Left lung (tissue), 10 donors: Measurements from ENCODE around the gene SFSWAP. TPM values are rescaled to one million over a fixed set of nuclear protein-coding genes. Genes with fewer than 3 reads are reported as not detected.

Experiments used
- ATAC-seq: fragments of 200-7000 bp; cut with Tn5 transposase; one replicate; pipeline ENCODE4 v1.9.1; 2020; ENCODE audit warnings: moderate library complexity
- DNase-seq, 4 donors: peaks; one replicate each; pipeline ENCODE4 v3.0.0-alpha.2; 2013 to 2020
- H3K27ac ChIP-seq, 2 donors: fragments of 200-600 bp; sonication (generic) in 1 of 2; one replicate each; pipeline versions ENCODE4 v1.5.0 to v1.8.0; 2020 to 2021
- H3K27me3 ChIP-seq, 2 donors: fragments of 200-600 bp; sonication (generic) in 1 of 2; one replicate each; pipeline versions ENCODE4 v1.5.0 to v1.8.0; 2020 to 2021
- H3K36me3 ChIP-seq, 2 donors: fragments of 200-600 bp; sonication (generic) in 1 of 2; one replicate each; pipeline versions ENCODE4 v1.5.0 to v1.8.0; 2020 to 2021
- H3K4me1 ChIP-seq, 2 donors: fragments of 200-600 bp; one replicate each; pipeline ENCODE4 v1.8.0; 2021
- H3K4me3 ChIP-seq, 2 donors: fragments of 200-600 bp; sonication (generic) in 1 of 2; one replicate each; pipeline versions ENCODE4 v1.5.0 to v1.8.0; 2020 to 2021; ENCODE audit warnings: mild to moderate bottlenecking in 1 of 2
- H3K9me3 ChIP-seq, 2 donors: fragments of 200-600 bp; sonication (generic) in 1 of 2; one replicate each; pipeline versions ENCODE4 v1.5.0 to v1.8.0; 2020 to 2021
- intact Hi-C, 2 donors: fragments of 100-400 bp; cut with DNase I; formaldehyde crosslinking; loops; one replicate each; pipeline versions ENCODE4 v1.11.2 to v1.14.2; 2022
- polyA plus RNA-seq, 6 donors: library from polyadenylated mRNA; unstranded; fragments of 120-200 nt; gene quantifications; one replicate each; pipeline ENCODE4 v1.2.1, GENCODE V29; 2013; ENCODE audit not compliant: insufficient read length in 6 of 6
- total RNA-seq, 2 donors: library from RNA; stranded (reverse); fragmentation: NEBNext Ultra II Directional; extraction: Animal tissue kit (Norgen Biotek cat#: 25700); gene quantifications; one replicate each; pipeline ENCODE4 v1.2.1, GENCODE V29; 2021
- TF ChIP-seq, protein P1 (sequence below), 2 donors: fragments of 200-600 bp; sonication (generic) in 1 of 2; IDR thresholded peaks; one replicate each; pipeline versions ENCODE4 v1.5.0 to v1.8.0; 2021; ENCODE audit warnings: antibody characterized with exemption in 2 of 2
- donor health status: DM: no; HTN: yes; CAD: no.
- donor health status: DM: no; HTN: no; CAD: no.

Gene SFSWAP
- total and polyA plus RNA-seq, 8 donors: 26.0 to 68.8 (median 50.8) TPM

DNA sequence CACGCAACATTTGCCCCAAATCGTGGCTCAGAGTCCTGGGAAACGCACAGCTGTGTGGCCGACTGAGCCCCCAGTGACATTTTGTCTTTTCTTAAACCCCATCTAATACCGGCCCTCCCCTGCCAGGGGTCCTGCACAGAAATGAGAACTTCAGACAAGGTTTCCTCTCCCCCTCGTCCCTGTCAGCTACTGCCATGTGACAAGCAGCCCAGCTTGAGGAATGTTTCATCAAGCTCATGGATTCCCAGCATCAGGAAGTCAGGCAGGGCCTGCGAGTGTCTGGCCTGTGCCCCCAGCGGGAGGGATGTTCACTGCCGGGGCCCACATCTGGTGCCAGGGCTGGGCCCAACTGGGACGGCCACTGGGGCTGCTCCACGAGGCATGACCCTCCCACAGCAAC lies 133.2 kb downstream of the SFSWAP start:
- ATAC-seq (no peak), DNase-seq (no peak)
- Histone ChIP-seq H3K9me3 (no peaks in the 10 kb centered on the region), H3K36me3 (peaks cover 0 to 18% of the 10 kb centered on the region in 2 donors), H3K27ac (no peak overlapping the region), H3K4me1 (no peaks in the 10 kb centered on the region), H3K27me3 (no peaks in the 10 kb centered on the region), H3K4me3 (no peak overlapping the region)
- intact Hi-C loops: no loop called here
- TF ChIP-seq, protein P1, sequence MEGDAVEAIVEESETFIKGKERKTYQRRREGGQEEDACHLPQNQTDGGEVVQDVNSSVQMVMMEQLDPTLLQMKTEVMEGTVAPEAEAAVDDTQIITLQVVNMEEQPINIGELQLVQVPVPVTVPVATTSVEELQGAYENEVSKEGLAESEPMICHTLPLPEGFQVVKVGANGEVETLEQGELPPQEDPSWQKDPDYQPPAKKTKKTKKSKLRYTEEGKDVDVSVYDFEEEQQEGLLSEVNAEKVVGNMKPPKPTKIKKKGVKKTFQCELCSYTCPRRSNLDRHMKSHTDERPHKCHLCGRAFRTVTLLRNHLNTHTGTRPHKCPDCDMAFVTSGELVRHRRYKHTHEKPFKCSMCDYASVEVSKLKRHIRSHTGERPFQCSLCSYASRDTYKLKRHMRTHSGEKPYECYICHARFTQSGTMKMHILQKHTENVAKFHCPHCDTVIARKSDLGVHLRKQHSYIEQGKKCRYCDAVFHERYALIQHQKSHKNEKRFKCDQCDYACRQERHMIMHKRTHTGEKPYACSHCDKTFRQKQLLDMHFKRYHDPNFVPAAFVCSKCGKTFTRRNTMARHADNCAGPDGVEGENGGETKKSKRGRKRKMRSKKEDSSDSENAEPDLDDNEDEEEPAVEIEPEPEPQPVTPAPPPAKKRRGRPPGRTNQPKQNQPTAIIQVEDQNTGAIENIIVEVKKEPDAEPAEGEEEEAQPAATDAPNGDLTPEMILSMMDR (IDR thresholded peaks at IDR 0.05): no peak

DNA sequence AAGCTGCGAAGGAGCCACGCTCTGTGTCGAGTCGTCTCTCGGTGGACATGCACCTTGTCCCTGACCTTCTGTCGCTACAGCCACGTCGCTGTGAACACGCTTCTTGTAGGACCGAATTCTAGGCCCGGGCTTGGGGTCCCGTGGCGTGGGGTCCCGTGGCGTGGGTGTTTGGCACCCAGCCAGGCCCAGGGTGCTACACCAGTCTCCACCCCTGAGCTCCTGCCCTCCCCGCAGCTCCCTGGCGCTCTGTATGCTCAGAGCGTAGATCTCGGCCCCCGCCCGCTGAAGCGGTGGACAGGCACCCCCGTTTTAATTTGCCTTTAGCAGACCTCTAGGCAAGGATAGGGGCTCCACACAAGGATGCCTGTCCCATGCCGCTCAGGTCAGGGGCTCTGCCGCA lies 133.8 kb downstream of the SFSWAP start:
- DNase-seq (no peak), ATAC-seq (no peak)
- intact Hi-C loops: no loop called here
- Histone ChIP-seq H3K36me3 (peaks cover 0 to 18% of the 10 kb centered on the region in 2 donors), H3K4me1 (no peaks in the 10 kb centered on the region), H3K27me3 (no peaks in the 10 kb centered on the region), H3K4me3 (no peak overlapping the region), H3K9me3 (no peaks in the 10 kb centered on the region), H3K27ac (no peak overlapping the region)
- TF ChIP-seq, protein P1 (IDR thresholded peaks at IDR 0.05): no peak

DNA sequence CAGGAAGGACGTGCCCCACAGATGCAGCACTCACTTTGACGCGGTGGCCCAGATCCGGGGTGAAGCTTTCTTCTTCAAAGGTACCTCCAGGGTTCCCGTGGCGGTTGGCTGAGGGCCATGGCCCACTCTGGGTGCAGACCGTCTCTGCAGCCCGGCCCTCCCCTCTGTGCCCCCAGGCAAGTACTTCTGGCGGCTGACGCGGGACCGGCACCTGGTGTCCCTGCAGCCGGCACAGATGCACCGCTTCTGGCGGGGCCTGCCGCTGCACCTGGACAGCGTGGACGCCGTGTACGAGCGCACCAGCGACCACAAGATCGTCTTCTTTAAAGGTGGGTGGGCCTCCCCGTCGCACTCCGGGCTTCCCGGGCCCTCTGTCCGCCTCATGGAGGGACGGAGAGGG lies 134.2 kb downstream of the SFSWAP start:
- H3K9me3 ChIP-seq: no peaks in the 10 kb centered on the region
- DNase-seq: no peak
- H3K27ac ChIP-seq: no peak overlapping the region

DNA sequence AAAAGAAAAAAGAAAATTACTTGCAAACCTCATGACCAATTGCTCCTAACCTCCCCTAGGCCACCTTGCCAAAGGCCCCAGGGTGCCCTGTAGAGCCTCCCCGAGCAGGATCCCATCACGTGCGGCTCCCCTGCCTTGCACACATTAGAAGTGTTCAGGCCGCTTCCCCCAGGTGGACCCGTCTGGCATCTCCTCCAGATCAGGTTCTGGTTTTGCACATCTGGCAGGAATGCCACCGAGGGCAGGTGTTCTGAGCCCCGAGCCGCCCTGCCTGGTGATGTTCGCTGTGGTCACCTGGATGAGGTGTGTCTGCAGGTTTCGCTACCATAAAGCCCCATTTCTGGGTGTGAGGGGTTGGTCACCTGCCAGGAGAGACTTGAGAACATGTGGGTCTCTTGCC lies 136.6 kb downstream of the SFSWAP start:
- H3K9me3 ChIP-seq: no peaks in the 10 kb centered on the region
- H3K4me1 ChIP-seq: peaks cover 0 to 3% of the 10 kb centered on the region in 2 donors
- H3K36me3 ChIP-seq: peaks cover 0 to 18% of the 10 kb centered on the region in 2 donors
- peaks cover 0 to 16% of the 10 kb centered on the region in 2 donors for H3K27me3 ChIP-seq
- TF ChIP-seq, protein P1 (IDR thresholded peaks at IDR 0.05): no peak
- no peak for ATAC-seq
- intact Hi-C loops: no loop called here
- DNase-seq: no peak
- H3K4me3 ChIP-seq: no peak overlapping the region
- H3K27ac ChIP-seq: no peak overlapping the region

More for the DNA sequence above, 134.2 kb downstream of the SFSWAP start:
- Histone ChIP-seq H3K4me1 (no peaks in the 10 kb centered on the region), H3K27me3 (no peaks in the 10 kb centered on the region), H3K36me3 (peaks cover 0 to 18% of the 10 kb centered on the region in 2 donors), H3K4me3 (no peak overlapping the region)
- TF ChIP-seq, protein P1 (IDR thresholded peaks at IDR 0.05): no peak
- intact Hi-C loops: no loop called here
- ATAC-seq: no peak

DNA sequence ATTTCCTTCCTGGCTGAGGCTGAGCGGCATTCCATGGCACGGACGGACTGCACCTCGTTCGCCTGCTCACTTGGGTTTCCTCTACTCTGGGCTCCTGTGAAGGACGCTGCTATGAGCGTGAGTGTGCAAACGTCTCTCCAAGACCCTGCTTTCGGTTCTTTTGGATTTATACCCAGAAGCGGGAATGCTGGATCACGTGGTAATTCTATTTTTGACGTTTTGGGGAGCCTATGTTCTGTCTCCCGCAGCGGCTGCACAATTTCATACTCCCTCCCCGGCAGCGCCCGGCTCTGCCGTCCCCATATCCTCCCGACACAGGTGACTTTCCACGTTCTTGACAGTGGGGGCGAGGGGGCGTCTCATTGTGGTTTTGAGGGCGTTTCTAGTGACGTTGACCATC lies 137.9 kb downstream of the SFSWAP start:
- ATAC-seq (no peak), DNase-seq (no peak)
- TF ChIP-seq, protein P1 (IDR thresholded peaks at IDR 0.05): no peak
- Histone ChIP-seq H3K9me3 (no peaks in the 10 kb centered on the region), H3K27me3 (peaks cover 0 to 29% of the 10 kb centered on the region in 2 donors), H3K4me3 (no peak overlapping the region), H3K4me1 (peaks cover 0 to 4% of the 10 kb centered on the region in 2 donors), H3K27ac (no peak overlapping the region), H3K36me3 (peaks cover 0 to 18% of the 10 kb centered on the region in 2 donors)
- intact Hi-C loops: no loop called here

Other genes with a start within 250 kb of the SFSWAP start
- gene MMP17, start 117.3 kb downstream of the SFSWAP start, total RNA-seq: 1 to 10 TPM; 2.7 to 5.2 TPM
- 1 to 10 TPM; 2.0 to 4.5 (median 3.3) TPM for gene MMP17, start 117.3 kb downstream of the SFSWAP start, polyA plus RNA-seq
- 10 to 100 TPM; 21.6 to 30.0 TPM for gene ULK1, start 183.5 kb downstream of the SFSWAP start, total RNA-seq
- 10 to 100 TPM; 23.2 to 38.7 (median 29.0) TPM for gene ULK1, start 183.5 kb downstream of the SFSWAP start, polyA plus RNA-seq
- 10 to 100 TPM; 16.3 to 30.1 TPM for gene PUS1, start 218.2 kb downstream of the SFSWAP start, total RNA-seq
- gene PUS1, start 218.2 kb downstream of the SFSWAP start, polyA plus RNA-seq: 10 to 100 TPM; 11.3 to 20.1 (median 16.5) TPM
- 10 to 100 TPM; 33.5 to 41.7 TPM for gene EP400, start 238.9 kb downstream of the SFSWAP start, total RNA-seq
- gene EP400, start 238.9 kb downstream of the SFSWAP start, polyA plus RNA-seq: 10 to 100 TPM; 38.9 to 49.9 (median 41.4) TPM